ENCODE results near the gene UBD.

DNA sequence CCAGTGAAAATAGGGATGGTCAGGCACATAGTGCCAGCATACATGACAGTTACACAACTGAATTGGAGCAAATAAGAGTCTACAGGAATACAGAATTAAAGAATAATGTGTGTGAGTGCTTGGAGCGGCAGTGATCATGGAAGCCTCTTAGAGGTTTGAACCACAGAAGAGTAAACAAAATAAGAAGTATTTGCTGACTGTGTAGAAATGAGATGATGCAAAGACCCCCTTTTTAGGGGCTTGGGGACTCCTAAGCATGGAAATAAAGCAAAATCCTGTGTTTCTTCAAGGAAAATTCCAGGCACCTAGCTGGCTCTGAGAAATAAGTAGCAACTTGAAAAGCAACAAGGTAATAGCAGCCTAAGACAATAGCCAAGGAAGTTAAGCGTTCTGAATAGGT is 32.1 kb upstream of the UBD start:
- TF ChIP-seq REST (IDR thresholded peaks at IDR 0.05) (no peak), NFE2L2 (conservative IDR thresholded peaks at IDR 0.05; ENCODE audit: low read length) (no peak), CTCF (IDR thresholded peaks at IDR 0.05) (no peak), MAFK (IDR thresholded peaks at IDR 0.05; ENCODE audit: partially characterized antibody) (peak; percentile 74), RCOR1 (IDR thresholded peaks at IDR 0.05; ENCODE audit: low read depth, low read length) (no peak), POLR2A (IDR thresholded peaks at IDR 0.05; ENCODE audit: low read length) (no peak), RFX5 (IDR thresholded peaks at IDR 0.05) (no peak), ATOH8 (CRISPR knock-in tag; IDR thresholded peaks at IDR 0.05; ENCODE audit: low read depth) (no peak)
- TF ChIP-seq, protein P1, sequence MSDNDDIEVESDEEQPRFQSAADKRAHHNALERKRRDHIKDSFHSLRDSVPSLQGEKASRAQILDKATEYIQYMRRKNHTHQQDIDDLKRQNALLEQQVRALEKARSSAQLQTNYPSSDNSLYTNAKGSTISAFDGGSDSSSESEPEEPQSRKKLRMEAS (IDR thresholded peaks at IDR 0.05), result no peak

All from A549 (cell line).